ENCODE results near the gene GSE1. TPM values are rescaled to one million over a fixed set of nuclear protein-coding genes. Genes with fewer than 3 reads are reported as not detected.

Gene GSE1
- total and polyA plus RNA-seq, 2 of the 13 experiments (the other 11 are each of a cell fraction or from before 2014, with no cell fraction given) = 16.1 to 31.2 TPM

DNA sequence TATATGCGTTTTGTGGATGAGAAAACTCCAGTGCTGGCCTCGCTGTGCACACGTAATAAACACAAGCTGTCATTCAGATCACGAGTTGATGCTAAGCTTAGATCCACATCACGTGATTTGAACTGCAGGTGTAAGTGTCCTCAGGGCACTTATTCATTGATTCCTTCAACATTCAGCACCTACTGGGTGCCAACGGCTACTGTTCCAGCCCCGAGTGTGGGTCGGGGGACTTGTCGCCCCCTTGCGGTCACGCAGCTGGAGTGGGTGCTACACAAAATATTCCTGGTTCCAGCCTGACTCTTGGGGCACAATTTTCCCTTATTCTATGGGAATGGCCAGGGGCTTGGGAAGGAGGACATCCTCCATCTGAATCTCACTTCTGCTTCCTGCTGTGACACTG is 105.6 kb downstream of the GSE1 start (continued):
- no peak for TF ChIP-seq NR2C2 (CRISPR knock-in tag; IDR thresholded peaks at IDR 0.05; ENCODE audit: borderline replicate concordance)
- TF ChIP-seq, protein P1, sequence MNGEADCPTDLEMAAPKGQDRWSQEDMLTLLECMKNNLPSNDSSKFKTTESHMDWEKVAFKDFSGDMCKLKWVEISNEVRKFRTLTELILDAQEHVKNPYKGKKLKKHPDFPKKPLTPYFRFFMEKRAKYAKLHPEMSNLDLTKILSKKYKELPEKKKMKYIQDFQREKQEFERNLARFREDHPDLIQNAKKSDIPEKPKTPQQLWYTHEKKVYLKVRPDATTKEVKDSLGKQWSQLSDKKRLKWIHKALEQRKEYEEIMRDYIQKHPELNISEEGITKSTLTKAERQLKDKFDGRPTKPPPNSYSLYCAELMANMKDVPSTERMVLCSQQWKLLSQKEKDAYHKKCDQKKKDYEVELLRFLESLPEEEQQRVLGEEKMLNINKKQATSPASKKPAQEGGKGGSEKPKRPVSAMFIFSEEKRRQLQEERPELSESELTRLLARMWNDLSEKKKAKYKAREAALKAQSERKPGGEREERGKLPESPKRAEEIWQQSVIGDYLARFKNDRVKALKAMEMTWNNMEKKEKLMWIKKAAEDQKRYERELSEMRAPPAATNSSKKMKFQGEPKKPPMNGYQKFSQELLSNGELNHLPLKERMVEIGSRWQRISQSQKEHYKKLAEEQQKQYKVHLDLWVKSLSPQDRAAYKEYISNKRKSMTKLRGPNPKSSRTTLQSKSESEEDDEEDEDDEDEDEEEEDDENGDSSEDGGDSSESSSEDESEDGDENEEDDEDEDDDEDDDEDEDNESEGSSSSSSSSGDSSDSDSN (CRISPR knock-in tag; IDR thresholded peaks at IDR 0.05) = peak; percentile 24; the same call in 1 of the 2 replicates
- no peak for TF ChIP-seq MIER3 (CRISPR knock-in tag; IDR thresholded peaks at IDR 0.05; ENCODE audit: borderline replicate concordance)
- TF ChIP-seq ZNF234 (CRISPR knock-in tag; conservative IDR thresholded peaks at IDR 0.05) = no peak
- TF ChIP-seq, protein P2, sequence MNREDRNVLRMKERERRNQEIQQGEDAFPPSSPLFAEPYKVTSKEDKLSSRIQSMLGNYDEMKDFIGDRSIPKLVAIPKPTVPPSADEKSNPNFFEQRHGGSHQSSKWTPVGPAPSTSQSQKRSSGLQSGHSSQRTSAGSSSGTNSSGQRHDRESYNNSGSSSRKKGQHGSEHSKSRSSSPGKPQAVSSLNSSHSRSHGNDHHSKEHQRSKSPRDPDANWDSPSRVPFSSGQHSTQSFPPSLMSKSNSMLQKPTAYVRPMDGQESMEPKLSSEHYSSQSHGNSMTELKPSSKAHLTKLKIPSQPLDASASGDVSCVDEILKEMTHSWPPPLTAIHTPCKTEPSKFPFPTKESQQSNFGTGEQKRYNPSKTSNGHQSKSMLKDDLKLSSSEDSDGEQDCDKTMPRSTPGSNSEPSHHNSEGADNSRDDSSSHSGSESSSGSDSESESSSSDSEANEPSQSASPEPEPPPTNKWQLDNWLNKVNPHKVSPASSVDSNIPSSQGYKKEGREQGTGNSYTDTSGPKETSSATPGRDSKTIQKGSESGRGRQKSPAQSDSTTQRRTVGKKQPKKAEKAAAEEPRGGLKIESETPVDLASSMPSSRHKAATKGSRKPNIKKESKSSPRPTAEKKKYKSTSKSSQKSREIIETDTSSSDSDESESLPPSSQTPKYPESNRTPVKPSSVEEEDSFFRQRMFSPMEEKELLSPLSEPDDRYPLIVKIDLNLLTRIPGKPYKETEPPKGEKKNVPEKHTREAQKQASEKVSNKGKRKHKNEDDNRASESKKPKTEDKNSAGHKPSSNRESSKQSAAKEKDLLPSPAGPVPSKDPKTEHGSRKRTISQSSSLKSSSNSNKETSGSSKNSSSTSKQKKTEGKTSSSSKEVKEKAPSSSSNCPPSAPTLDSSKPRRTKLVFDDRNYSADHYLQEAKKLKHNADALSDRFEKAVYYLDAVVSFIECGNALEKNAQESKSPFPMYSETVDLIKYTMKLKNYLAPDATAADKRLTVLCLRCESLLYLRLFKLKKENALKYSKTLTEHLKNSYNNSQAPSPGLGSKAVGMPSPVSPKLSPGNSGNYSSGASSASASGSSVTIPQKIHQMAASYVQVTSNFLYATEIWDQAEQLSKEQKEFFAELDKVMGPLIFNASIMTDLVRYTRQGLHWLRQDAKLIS (CRISPR knock-in tag; IDR thresholded peaks at IDR 0.05) = no peak
- TF ChIP-seq TEAD2 (CRISPR knock-in tag; IDR thresholded peaks at IDR 0.05) = no peak
- TF ChIP-seq, protein P3, sequence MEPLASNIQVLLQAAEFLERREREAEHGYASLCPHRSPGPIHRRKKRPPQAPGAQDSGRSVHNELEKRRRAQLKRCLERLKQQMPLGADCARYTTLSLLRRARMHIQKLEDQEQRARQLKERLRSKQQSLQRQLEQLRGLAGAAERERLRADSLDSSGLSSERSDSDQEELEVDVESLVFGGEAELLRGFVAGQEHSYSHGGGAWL (CRISPR knock-in tag; IDR thresholded peaks at IDR 0.05) = no peak
- TF ChIP-seq, protein P4, sequence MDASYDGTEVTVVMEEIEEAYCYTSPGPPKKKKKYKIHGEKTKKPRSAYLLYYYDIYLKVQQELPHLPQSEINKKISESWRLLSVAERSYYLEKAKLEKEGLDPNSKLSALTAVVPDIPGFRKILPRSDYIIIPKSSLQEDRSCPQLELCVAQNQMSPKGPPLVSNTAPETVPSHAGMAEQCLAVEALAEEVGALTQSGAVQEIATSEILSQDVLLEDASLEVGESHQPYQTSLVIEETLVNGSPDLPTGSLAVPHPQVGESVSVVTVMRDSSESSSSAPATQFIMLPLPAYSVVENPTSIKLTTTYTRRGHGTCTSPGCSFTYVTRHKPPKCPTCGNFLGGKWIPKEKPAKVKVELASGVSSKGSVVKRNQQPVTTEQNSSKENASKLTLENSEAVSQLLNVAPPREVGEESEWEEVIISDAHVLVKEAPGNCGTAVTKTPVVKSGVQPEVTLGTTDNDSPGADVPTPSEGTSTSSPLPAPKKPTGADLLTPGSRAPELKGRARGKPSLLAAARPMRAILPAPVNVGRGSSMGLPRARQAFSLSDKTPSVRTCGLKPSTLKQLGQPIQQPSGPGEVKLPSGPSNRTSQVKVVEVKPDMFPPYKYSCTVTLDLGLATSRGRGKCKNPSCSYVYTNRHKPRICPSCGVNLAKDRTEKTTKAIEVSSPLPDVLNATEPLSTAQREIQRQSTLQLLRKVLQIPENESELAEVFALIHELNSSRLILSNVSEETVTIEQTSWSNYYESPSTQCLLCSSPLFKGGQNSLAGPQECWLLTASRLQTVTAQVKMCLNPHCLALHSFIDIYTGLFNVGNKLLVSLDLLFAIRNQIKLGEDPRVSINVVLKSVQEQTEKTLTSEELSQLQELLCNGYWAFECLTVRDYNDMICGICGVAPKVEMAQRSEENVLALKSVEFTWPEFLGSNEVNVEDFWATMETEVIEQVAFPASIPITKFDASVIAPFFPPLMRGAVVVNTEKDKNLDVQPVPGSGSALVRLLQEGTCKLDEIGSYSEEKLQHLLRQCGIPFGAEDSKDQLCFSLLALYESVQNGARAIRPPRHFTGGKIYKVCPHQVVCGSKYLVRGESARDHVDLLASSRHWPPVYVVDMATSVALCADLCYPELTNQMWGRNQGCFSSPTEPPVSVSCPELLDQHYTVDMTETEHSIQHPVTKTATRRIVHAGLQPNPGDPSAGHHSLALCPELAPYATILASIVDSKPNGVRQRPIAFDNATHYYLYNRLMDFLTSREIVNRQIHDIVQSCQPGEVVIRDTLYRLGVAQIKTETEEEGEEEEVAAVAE (CRISPR knock-in tag; IDR thresholded peaks at IDR 0.05; ENCODE audit: borderline replicate concordance) = no peak
- TF ChIP-seq ZNF615 (CRISPR knock-in tag; IDR thresholded peaks at IDR 0.05; ENCODE audit: borderline replicate concordance) = no peak
- TF ChIP-seq, protein P5, sequence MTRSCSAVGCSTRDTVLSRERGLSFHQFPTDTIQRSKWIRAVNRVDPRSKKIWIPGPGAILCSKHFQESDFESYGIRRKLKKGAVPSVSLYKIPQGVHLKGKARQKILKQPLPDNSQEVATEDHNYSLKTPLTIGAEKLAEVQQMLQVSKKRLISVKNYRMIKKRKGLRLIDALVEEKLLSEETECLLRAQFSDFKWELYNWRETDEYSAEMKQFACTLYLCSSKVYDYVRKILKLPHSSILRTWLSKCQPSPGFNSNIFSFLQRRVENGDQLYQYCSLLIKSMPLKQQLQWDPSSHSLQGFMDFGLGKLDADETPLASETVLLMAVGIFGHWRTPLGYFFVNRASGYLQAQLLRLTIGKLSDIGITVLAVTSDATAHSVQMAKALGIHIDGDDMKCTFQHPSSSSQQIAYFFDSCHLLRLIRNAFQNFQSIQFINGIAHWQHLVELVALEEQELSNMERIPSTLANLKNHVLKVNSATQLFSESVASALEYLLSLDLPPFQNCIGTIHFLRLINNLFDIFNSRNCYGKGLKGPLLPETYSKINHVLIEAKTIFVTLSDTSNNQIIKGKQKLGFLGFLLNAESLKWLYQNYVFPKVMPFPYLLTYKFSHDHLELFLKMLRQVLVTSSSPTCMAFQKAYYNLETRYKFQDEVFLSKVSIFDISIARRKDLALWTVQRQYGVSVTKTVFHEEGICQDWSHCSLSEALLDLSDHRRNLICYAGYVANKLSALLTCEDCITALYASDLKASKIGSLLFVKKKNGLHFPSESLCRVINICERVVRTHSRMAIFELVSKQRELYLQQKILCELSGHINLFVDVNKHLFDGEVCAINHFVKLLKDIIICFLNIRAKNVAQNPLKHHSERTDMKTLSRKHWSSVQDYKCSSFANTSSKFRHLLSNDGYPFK (CRISPR knock-in tag; IDR thresholded peaks at IDR 0.05; ENCODE audit: borderline replicate concordance) = no peak
